ENCODE measurements around the gene TMPRSS11A. TPM values are rescaled to one million over a fixed set of nuclear protein-coding genes. Genes with fewer than 3 reads are reported as not detected.

TMPRSS11A gene
- total and polyA plus RNA-seq, 12 donors, result 0.03 TPM; not detected in 11

GRCh38 chr4:67929426-67929825, 33.9 kb downstream of the TMPRSS11A start:
- Histone ChIP-seq H3K9me3 (replicated peaks in 1 of 3) (no peaks in the 10 kb centered on the region), H3K27ac (no peak overlapping the region), H3K27me3 (no peaks in the 10 kb centered on the region), H3K36me3 (replicated peaks in 1 of 2) (no peaks in the 10 kb centered on the region), H3K4me3 (no peak overlapping the region), H3K4me1 (replicated peaks in 1 of 2) (no peaks in the 10 kb centered on the region)
- intact Hi-C loops (cut with DNase I), result no loop called here
- TF ChIP-seq POLR2A (IDR thresholded peaks at IDR 0.05) (no peak), CTCF (IDR thresholded peaks at IDR 0.05) (no peak)
- no peak for DNase-seq
- WGBS, 4 donors, result 60 to 77% (median 71%) methylated on average over 3 of the region's 3 CpGs

GRCh38 chr4:67928546-67928945, 34.7 kb downstream of the TMPRSS11A start:
- H3K9me3 ChIP-seq (replicated peaks in 1 of 3), result no peaks in the 10 kb centered on the region
- no peak for TF ChIP-seq POLR2A (IDR thresholded peaks at IDR 0.05)
- no peak for TF ChIP-seq CTCF (IDR thresholded peaks at IDR 0.05)
- H3K27ac ChIP-seq, result no peak overlapping the region
- H3K36me3 ChIP-seq (replicated peaks in 1 of 2), result no peaks in the 10 kb centered on the region
- intact Hi-C loops (cut with DNase I), result no loop called here
- 33 to 45% (median 40%) methylated on average over 3 of the region's 3 CpGs for WGBS, 4 donors
- no peak for DNase-seq
- H3K4me3 ChIP-seq, result no peak overlapping the region
- H3K4me1 ChIP-seq (replicated peaks in 1 of 2), result no peaks in the 10 kb centered on the region
- H3K27me3 ChIP-seq, result no peaks in the 10 kb centered on the region

- H3K9me3 ChIP-seq (replicated peaks in 1 of 3), result no peaks in the 10 kb centered on the region
- no peaks in the 10 kb centered on the region for H3K27me3 ChIP-seq
- WGBS, 4 donors, result 82 to 92% (median 91%) methylated on average over 3 of the region's 3 CpGs; no CpG with 5 or more reads in 1 of the 4 donors
- H3K27ac ChIP-seq, result no peak overlapping the region
- intact Hi-C loops (cut with DNase I), result no loop called here
- H3K4me3 ChIP-seq, result no peak overlapping the region
- no peak for TF ChIP-seq POLR2A (IDR thresholded peaks at IDR 0.05)
- no peak for TF ChIP-seq CTCF (IDR thresholded peaks at IDR 0.05)
- DNase-seq, result no peak
- H3K36me3 ChIP-seq (replicated peaks in 1 of 2), result no peaks in the 10 kb centered on the region
- no peaks in the 10 kb centered on the region for H3K4me1 ChIP-seq (replicated peaks in 1 of 2)
These were observed 36.0 kb downstream of the TMPRSS11A start for GRCh38 chr4:67927251-67927650.

- no peaks in the 10 kb centered on the region for H3K36me3 ChIP-seq (replicated peaks in 1 of 2)
- no peak for DNase-seq
- WGBS, 4 donors, result 82 to 94% (median 89%) methylated on average over 5 to 7 of the region's 7 CpGs
- H3K27me3 ChIP-seq, result no peaks in the 10 kb centered on the region
- no peaks in the 10 kb centered on the region for H3K4me1 ChIP-seq (replicated peaks in 1 of 2)
- no peak overlapping the region for H3K27ac ChIP-seq
- intact Hi-C loops (cut with DNase I), result no loop called here
- TF ChIP-seq CTCF (IDR thresholded peaks at IDR 0.05) (no peak), POLR2A (IDR thresholded peaks at IDR 0.05) (no peak)
- no peaks in the 10 kb centered on the region for H3K9me3 ChIP-seq (replicated peaks in 1 of 3)
- no peak overlapping the region for H3K4me3 ChIP-seq
These were observed 36.8 kb downstream of the TMPRSS11A start for GRCh38 chr4:67926485-67926884.

Data from adrenal gland (tissue), 12 donors.